GM12892 (cell line): ENCODE results near the gene RIC8A.

Source experiments
- POLR2A ChIP-seq: IDR thresholded peaks from 2 replicates; pipeline ENCODE4 v1.6.1; 2011; ENCODE audit warnings: low read depth, low read length, control low read depth
- POLR2AphosphoS5 ChIP-seq: IDR thresholded peaks from 2 replicates; pipeline ENCODE4 v1.6.1; 2011; ENCODE audit warnings: low read depth, low read length, control low read depth
- TAF1 ChIP-seq: IDR thresholded peaks from 2 replicates; pipeline ENCODE4 v1.6.1; 2011; ENCODE audit warnings: low read depth, mild to moderate bottlenecking, control low read depth, low read length, borderline replicate concordance

DNA sequence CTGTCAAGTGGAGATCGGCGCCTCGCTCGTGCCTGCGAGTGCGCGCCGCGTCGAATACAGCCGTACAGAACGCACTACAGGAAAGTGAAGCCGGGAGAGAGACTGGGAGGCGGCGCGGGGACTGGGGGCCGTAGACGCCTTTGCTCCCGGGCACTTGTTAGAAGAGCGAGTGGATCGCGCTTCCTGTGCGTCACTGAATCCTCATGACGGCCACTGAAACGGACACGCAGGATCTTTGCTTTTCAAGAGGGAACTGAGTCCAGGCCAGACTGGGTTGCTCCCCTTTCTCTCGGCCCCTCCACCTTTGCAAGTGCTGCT, 314 bp downstream of the RIC8A start:
- TF ChIP-seq POLR2A (no peak; the same call in 1 of the 2 replicates), TAF1 (no peak), POLR2AphosphoS5 (no peak)
